GM21825 (cell line): ENCODE results near the gene LDB2.

ENCODE experiments used
- ATAC-seq: cut with Tn5 transposase; IDR thresholded peaks from one replicate; pipeline ENCODE4 v1.9.1; 2021; ENCODE audit warnings: mild to moderate bottlenecking, moderate library complexity; ENCODE audit not compliant: unreplicated experiment

The LDB2 gene

GRCh38 chr4:16887887-16888286 lies 10.6 kb downstream of the LDB2 start:
- no peak for ATAC-seq

- ATAC-seq, result no peak
Measured at GRCh38 chr4:16884673-16885460, 13.6 kb downstream of the LDB2 start.

- no peak for ATAC-seq
Measured at GRCh38 chr4:16883806-16884205, 14.6 kb downstream of the LDB2 start.

- no peak for ATAC-seq
Measured at GRCh38 chr4:16881151-16881884, 17.1 kb downstream of the LDB2 start.

GRCh38 chr4:16875487-16875886 lies 23.0 kb downstream of the LDB2 start:
- no peak for ATAC-seq

GRCh38 chr4:16869594-16870245 lies 28.7 kb downstream of the LDB2 start:
- no peak for ATAC-seq

- no peak for ATAC-seq
Measured at GRCh38 chr4:16868674-16869073, 29.8 kb downstream of the LDB2 start.

- no peak for ATAC-seq
Measured at GRCh38 chr4:16867827-16868226, 30.6 kb downstream of the LDB2 start.

- ATAC-seq, result no peak
Measured at GRCh38 chr4:16866974-16867373, 31.5 kb downstream of the LDB2 start.

- no peak for ATAC-seq
Measured at GRCh38 chr4:16865897-16866283, 32.6 kb downstream of the LDB2 start.

GRCh38 chr4:16865209-16865896 lies 33.1 kb downstream of the LDB2 start:
- ATAC-seq, result no peak

- no peak for ATAC-seq
Measured at GRCh38 chr4:16864199-16864598, 34.2 kb downstream of the LDB2 start.

- no peak for ATAC-seq
Measured at GRCh38 chr4:16862697-16863096, 35.7 kb downstream of the LDB2 start.

GRCh38 chr4:16860516-16860915 lies 37.9 kb downstream of the LDB2 start:
- no peak for ATAC-seq

GRCh38 chr4:16859031-16859430 lies 39.4 kb downstream of the LDB2 start:
- no peak for ATAC-seq

- no peak for ATAC-seq
Measured at GRCh38 chr4:16858275-16858752, 40.1 kb downstream of the LDB2 start.

- ATAC-seq, result no peak
Measured at GRCh38 chr4:16857425-16857824, 41.0 kb downstream of the LDB2 start.

GRCh38 chr4:16853640-16854039 lies 44.8 kb downstream of the LDB2 start:
- ATAC-seq, result no peak

GRCh38 chr4:16852644-16853043 lies 45.8 kb downstream of the LDB2 start:
- no peak for ATAC-seq

GRCh38 chr4:16852228-16852627 lies 46.2 kb downstream of the LDB2 start:
- ATAC-seq, result no peak

GRCh38 chr4:16846540-16847117 lies 51.8 kb downstream of the LDB2 start:
- ATAC-seq, result no peak
